Neural cell (in vitro differentiated cells): ENCODE data around the gene MAP3K7CL. TPM values are rescaled to one million over a fixed set of nuclear protein-coding genes. Genes with fewer than 3 reads are reported as not detected.

Experiments
- H2AFZ ChIP-seq: fragments of 200-600, 300-800 bp; sonication (generic), shearing (Covaris generic); 2 replicates; pipeline ENCODE4 v1.6.0; 2014; ENCODE audit warnings: low read depth, mild to moderate bottlenecking, antibody characterized with exemption, low read length, moderate library complexity
- H3F3A ChIP-seq: fragments of 200-600 bp; shearing (Covaris generic); 2 replicates; pipeline ENCODE4 v1.6.1; 2016; ENCODE audit warnings: mild to moderate bottlenecking, moderate library complexity, mixed read lengths, antibody characterized with exemption, low read length; ENCODE audit not compliant: insufficient read depth, poor library complexity, severe bottlenecking
- H3K27ac ChIP-seq: fragments of 200-600, 300-800 bp; sonication (generic), shearing (Covaris generic); 2 replicates; pipeline ENCODE4 v1.5.1; 2014; ENCODE audit warnings: mild to moderate bottlenecking, low read length, moderate library complexity
- H3K27me3 ChIP-seq: fragments of 300-800, 200-600 bp; sonication (generic), shearing (Covaris generic); 2 replicates; pipeline ENCODE4 v1.6.0; 2014; ENCODE audit warnings: mild to moderate bottlenecking, low read depth, low read length, moderate library complexity; ENCODE audit not compliant: insufficient read depth
- H3K36me3 ChIP-seq: fragments of 300-800, 200-600 bp; sonication (generic), shearing (Covaris generic); 2 replicates; pipeline ENCODE4 v1.5.1; 2014; ENCODE audit warnings: mild to moderate bottlenecking, antibody characterized with exemption, low read length, moderate library complexity; ENCODE audit not compliant: insufficient read depth
- H3K4me2 ChIP-seq: fragments of 300-800, 200-600 bp; sonication (generic), shearing (Covaris generic); 2 replicates; pipeline ENCODE4 v1.6.0; 2014; ENCODE audit warnings: mild to moderate bottlenecking, low read length
- H3K4me3 ChIP-seq: fragments of 300-800, 200-600 bp; sonication (generic), shearing (Covaris generic); 2 replicates; pipeline ENCODE4 v1.5.1; 2014; ENCODE audit warnings: mild to moderate bottlenecking, low read length, moderate library complexity
- H3K79me2 ChIP-seq: fragments of 200-600 bp; shearing (Covaris generic); replicated peaks from 2 replicates; pipeline ENCODE4 v1.6.0; 2014; ENCODE audit warnings: mild to moderate bottlenecking, low read length, moderate library complexity; ENCODE audit not compliant: insufficient read depth
- H3K9ac ChIP-seq: fragments of 300-800, 200-600 bp; sonication (generic), shearing (Covaris generic); 2 replicates; pipeline ENCODE4 v1.6.1; 2016; ENCODE audit warnings: mild to moderate bottlenecking, low read length, mixed read lengths
- H3K9me2 ChIP-seq: fragments of 200-600 bp; shearing (Covaris generic); 2 replicates; pipeline ENCODE4 v1.6.1; 2016; ENCODE audit warnings: mild to moderate bottlenecking, low read length, mixed read lengths; ENCODE audit not compliant: insufficient read depth
- H3K9me3 ChIP-seq: fragments of 200-600, 300-800 bp; sonication (generic), shearing (Covaris generic); 2 replicates; pipeline ENCODE4 v1.6.1; 2016; ENCODE audit warnings: mild to moderate bottlenecking, mixed run types, low read length, moderate library complexity, mixed read lengths
- H4K20me1 ChIP-seq: fragments of 200-600 bp; shearing (Covaris generic); 2 replicates; pipeline ENCODE4 v1.6.1; 2016; ENCODE audit warnings: mild to moderate bottlenecking, mixed run types; ENCODE audit not compliant: insufficient read depth
- EP300 ChIP-seq: fragments of 450-650 bp; conservative IDR thresholded peaks from 2 replicates; pipeline ENCODE4 v1.6.1; 2014; ENCODE audit warnings: antibody characterized with exemption, mild to moderate bottlenecking, moderate library complexity; ENCODE audit not compliant: poor library complexity, severe bottlenecking
- EZH2 ChIP-seq: fragments of 200-600, 300-800 bp; shearing (Covaris generic), sonication (generic); IDR thresholded peaks from 2 replicates; pipeline ENCODE4 v1.6.1; 2014; ENCODE audit warnings: antibody characterized with exemption, low read length, borderline replicate concordance, mild to moderate bottlenecking; ENCODE audit not compliant: insufficient read depth, poor library complexity, severe bottlenecking
- MXI1 ChIP-seq: fragments of 450-650 bp; conservative IDR thresholded peaks from 2 replicates; pipeline ENCODE4 v1.6.1; 2014; ENCODE audit warnings: antibody characterized with exemption, mild to moderate bottlenecking; ENCODE audit not compliant: poor library complexity, severe bottlenecking
- POLR2AphosphoS5 ChIP-seq: IDR thresholded peaks from 2 replicates; pipeline ENCODE4 v1.6.1; 2012
- RAD21 ChIP-seq: fragments of 450-650 bp; conservative IDR thresholded peaks from 2 replicates; pipeline ENCODE4 v1.6.1; 2014; ENCODE audit warnings: antibody characterized with exemption, mild to moderate bottlenecking, moderate library complexity
- SMC3 ChIP-seq: fragments of 450-650 bp; conservative IDR thresholded peaks from 2 replicates; pipeline ENCODE4 v1.6.1; 2014; ENCODE audit warnings: antibody characterized with exemption, mild to moderate bottlenecking, moderate library complexity; ENCODE audit not compliant: poor library complexity
- TAF1 ChIP-seq: IDR thresholded peaks from 2 replicates; pipeline ENCODE4 v1.6.1; 2012; ENCODE audit warnings: low read depth
- polyA plus RNA-seq: library from polyadenylated mRNA; depleted of rRNA; stranded (reverse); fragments of >200 nt; gene quantifications from 2 replicates; pipeline ENCODE4 v1.2.3, GENCODE V29; 2014
- TF ChIP-seq, protein P1 (sequence below): IDR thresholded peaks from 2 replicates; pipeline ENCODE4 v1.6.1; 2012; ENCODE audit warnings: borderline replicate concordance
- TF ChIP-seq, protein P2 (sequence below): fragments of 450-650 bp; IDR thresholded peaks from 2 replicates; pipeline ENCODE4 v1.5.1; 2014; ENCODE audit warnings: antibody characterized with exemption, mild to moderate bottlenecking, moderate library complexity; ENCODE audit not compliant: poor library complexity, severe bottlenecking

Gene MAP3K7CL
- polyA plus RNA-seq, 1 donor from 2014 or later, result not detected

DNA sequence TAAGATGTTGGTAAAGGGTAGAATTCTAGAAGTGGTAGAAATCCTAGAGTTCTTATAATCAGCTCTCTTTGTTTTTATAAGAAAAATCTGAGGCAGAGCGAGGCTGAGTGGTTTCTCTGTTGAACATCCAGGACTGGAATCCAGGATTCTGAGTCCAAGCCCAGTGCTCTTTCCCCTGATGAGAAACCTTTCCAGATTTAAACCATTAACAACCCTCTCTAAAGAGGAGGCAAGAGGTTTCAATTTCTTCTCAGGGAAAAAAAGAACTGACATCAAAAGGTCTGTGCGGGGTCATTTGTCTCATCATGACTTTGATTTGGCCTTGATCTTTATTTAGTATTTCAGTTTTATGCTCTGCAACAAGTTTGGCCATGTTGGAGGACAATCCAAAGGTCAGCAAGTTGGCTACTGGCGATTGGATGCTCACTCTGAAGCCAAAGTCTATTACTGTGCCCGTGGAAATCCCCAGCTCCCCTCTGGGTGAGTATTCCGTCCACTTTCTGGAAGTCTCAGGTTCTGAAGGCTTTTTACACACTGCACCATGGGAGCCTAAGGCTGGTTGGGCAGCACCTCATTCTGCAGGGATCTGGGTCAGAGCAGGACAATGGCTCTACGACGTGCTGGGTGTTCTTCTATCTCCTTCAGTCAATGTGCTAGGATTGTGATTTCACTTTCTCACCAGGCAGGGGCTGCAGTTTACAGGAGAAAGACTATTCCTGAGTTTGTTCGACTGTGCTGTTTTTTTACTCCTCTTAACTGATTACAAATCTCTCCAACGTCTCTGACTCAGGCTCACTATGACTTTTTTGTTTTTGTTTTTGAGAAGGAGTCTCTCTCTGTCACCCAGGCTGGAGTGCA is 38.1 kb upstream of the MAP3K7CL start:
- no peaks in the 10 kb centered on the region for H3K79me2 ChIP-seq
- H4K20me1 ChIP-seq, result no peaks in the 10 kb centered on the region
- no peak overlapping the region for H3K27ac ChIP-seq
- no peaks in the 10 kb centered on the region for H3K36me3 ChIP-seq
- no peaks in the 10 kb centered on the region for H3K27me3 ChIP-seq
- H3F3A ChIP-seq, result no peaks in the 10 kb centered on the region
- no peak overlapping the region for H3K4me3 ChIP-seq
- H3K4me2 ChIP-seq, result no peak overlapping the region
- H3K9ac ChIP-seq, result no peak overlapping the region
- H3K9me2 ChIP-seq, result no peaks in the 10 kb centered on the region
- H3K9me3 ChIP-seq, result no peaks in the 10 kb centered on the region
- no peak overlapping the region for H2AFZ ChIP-seq
- TF ChIP-seq RAD21, result no peak
- no peak for TF ChIP-seq SMC3
- TF ChIP-seq TAF1, result no peak
- no peak for TF ChIP-seq MXI1
- no peak for TF ChIP-seq POLR2AphosphoS5
- TF ChIP-seq, protein P1, sequence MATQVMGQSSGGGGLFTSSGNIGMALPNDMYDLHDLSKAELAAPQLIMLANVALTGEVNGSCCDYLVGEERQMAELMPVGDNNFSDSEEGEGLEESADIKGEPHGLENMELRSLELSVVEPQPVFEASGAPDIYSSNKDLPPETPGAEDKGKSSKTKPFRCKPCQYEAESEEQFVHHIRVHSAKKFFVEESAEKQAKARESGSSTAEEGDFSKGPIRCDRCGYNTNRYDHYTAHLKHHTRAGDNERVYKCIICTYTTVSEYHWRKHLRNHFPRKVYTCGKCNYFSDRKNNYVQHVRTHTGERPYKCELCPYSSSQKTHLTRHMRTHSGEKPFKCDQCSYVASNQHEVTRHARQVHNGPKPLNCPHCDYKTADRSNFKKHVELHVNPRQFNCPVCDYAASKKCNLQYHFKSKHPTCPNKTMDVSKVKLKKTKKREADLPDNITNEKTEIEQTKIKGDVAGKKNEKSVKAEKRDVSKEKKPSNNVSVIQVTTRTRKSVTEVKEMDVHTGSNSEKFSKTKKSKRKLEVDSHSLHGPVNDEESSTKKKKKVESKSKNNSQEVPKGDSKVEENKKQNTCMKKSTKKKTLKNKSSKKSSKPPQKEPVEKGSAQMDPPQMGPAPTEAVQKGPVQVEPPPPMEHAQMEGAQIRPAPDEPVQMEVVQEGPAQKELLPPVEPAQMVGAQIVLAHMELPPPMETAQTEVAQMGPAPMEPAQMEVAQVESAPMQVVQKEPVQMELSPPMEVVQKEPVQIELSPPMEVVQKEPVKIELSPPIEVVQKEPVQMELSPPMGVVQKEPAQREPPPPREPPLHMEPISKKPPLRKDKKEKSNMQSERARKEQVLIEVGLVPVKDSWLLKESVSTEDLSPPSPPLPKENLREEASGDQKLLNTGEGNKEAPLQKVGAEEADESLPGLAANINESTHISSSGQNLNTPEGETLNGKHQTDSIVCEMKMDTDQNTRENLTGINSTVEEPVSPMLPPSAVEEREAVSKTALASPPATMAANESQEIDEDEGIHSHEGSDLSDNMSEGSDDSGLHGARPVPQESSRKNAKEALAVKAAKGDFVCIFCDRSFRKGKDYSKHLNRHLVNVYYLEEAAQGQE, result no peak
- no peak for TF ChIP-seq EP300
- TF ChIP-seq EZH2, result no peak
- TF ChIP-seq, protein P2, sequence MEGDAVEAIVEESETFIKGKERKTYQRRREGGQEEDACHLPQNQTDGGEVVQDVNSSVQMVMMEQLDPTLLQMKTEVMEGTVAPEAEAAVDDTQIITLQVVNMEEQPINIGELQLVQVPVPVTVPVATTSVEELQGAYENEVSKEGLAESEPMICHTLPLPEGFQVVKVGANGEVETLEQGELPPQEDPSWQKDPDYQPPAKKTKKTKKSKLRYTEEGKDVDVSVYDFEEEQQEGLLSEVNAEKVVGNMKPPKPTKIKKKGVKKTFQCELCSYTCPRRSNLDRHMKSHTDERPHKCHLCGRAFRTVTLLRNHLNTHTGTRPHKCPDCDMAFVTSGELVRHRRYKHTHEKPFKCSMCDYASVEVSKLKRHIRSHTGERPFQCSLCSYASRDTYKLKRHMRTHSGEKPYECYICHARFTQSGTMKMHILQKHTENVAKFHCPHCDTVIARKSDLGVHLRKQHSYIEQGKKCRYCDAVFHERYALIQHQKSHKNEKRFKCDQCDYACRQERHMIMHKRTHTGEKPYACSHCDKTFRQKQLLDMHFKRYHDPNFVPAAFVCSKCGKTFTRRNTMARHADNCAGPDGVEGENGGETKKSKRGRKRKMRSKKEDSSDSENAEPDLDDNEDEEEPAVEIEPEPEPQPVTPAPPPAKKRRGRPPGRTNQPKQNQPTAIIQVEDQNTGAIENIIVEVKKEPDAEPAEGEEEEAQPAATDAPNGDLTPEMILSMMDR, result no peak

DNA sequence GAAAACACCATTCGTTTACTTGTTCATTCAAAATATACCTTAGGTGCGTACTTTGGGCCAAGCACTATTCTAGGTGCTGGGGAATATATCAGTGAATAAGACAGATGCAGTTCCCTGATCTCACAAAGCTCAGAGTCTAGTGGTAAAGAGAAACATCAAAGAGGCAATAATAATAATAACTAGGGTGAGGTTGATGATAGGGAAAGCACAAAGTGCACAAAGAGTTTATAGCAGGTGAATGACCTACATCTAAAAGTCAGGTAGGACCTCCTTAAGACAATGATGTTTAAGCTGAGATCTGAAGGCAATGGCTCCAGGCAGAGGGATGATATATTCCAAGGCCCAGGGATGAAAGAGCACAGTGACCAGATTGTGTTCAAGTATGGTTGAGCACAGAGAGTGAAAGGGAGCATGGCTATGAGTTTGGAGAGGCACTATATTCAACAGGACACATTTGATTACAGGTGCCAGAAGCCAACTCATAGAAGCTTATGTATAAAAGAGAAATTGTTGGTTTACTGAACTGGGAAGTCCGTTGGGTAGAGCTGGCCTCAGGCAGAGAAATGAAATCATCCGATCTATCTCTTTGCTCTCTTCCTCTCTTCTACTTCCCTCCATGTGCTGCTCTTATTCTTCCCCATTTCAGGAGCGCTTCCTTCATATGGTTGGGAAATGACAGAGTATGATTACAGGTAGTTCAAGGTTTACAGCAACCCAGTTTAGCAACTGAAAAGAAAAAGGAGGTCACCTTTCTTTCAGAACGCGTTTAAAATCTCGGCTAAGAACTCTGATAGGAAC is 34.0 kb upstream of the MAP3K7CL start:
- no peaks in the 10 kb centered on the region for H4K20me1 ChIP-seq
- no peaks in the 10 kb centered on the region for H3K27me3 ChIP-seq
- no peak overlapping the region for H3K27ac ChIP-seq
- TF ChIP-seq POLR2AphosphoS5 (no peak), MXI1 (no peak), TAF1 (no peak), SMC3 (no peak), RAD21 (no peak), EP300 (no peak), EZH2 (no peak)
- TF ChIP-seq, protein P2, result no peak
- TF ChIP-seq, protein P1, result no peak
- no peaks in the 10 kb centered on the region for H3F3A ChIP-seq
- H3K36me3 ChIP-seq, result no peaks in the 10 kb centered on the region
- H3K9ac ChIP-seq, result no peak overlapping the region
- no peak overlapping the region for H3K4me3 ChIP-seq
- no peak overlapping the region for H2AFZ ChIP-seq
- H3K4me2 ChIP-seq, result no peak overlapping the region
- no peaks in the 10 kb centered on the region for H3K9me2 ChIP-seq
- no peaks in the 10 kb centered on the region for H3K79me2 ChIP-seq
- no peaks in the 10 kb centered on the region for H3K9me3 ChIP-seq
